Measurements from ENCODE around the gene DDX24. TPM values are rescaled to one million over a fixed set of nuclear protein-coding genes. Genes with fewer than 3 reads are reported as not detected.

DDX24 gene
- total and polyA plus RNA-seq, 2 of the 8 experiments (the other 6 are each of a cell fraction or from before 2014, with no cell fraction given) = 89.0 to 201 TPM

- Histone ChIP-seq H3K14ac (ENCODE audit: insufficient read length) (no peak overlapping the region), H3K27me3 (replicated peaks in 1 of 4; ENCODE audit: control insufficient read depth in 3 of 4, extremely low read depth in 1 of 4, insufficient read depth in 3 of 4, low read length in 3 of 4) (peaks cover 0 to 2% (median 0%) of the 10 kb centered on the region in 4 experiments; a peak in 1 of 7 replicates), H2BK20ac (ENCODE audit: low read length) (no peak overlapping the region), H4K20me1 (replicated peaks in 1 of 2; ENCODE audit: control insufficient read depth in 1 of 2, insufficient read depth in 2 of 2, low read length in 2 of 2) (no peaks in the 10 kb centered on the region), H3K4me2 (ENCODE audit: insufficient read depth in 1 of 2, low read depth in 2 of 2, low read length in 2 of 2) (no peak overlapping the region), H2BK5ac (ENCODE audit: low read depth, low read length) (no peak overlapping the region), H2AFZ (ENCODE audit: low read length) (0 out of 2 replicates have a peak overlapping the region, but pooled peaks have one; percentile 39), H4K91ac (replicated peaks; ENCODE audit: insufficient read length, low read length) (no peak overlapping the region), H2BK120ac (replicated peaks; ENCODE audit: low read depth, low read length) (no peak overlapping the region), H3K9me3 (ENCODE audit: insufficient read depth in 2 of 2, low read depth in 1 of 2, low read length in 1 of 2) (no peaks in the 10 kb centered on the region), H2BK12ac (ENCODE audit: low read depth, low read length) (no peak overlapping the region), H3K23me2 (ENCODE audit: low read depth, low read length) (no peaks in the 10 kb centered on the region; the same call in 1 of the 2 replicates), H4K8ac (ENCODE audit: extremely low read depth, insufficient read depth, low read length) (no peak overlapping the region), H2AK5ac (ENCODE audit: low read depth, low read length) (no peak overlapping the region), H3K79me2 (ENCODE audit: control insufficient read depth in 1 of 2, insufficient read depth in 2 of 2, low read length in 2 of 2) (no peaks in the 10 kb centered on the region), H2BK15ac (ENCODE audit: low read length) (no peak overlapping the region), H3K9ac (replicated peaks in 1 of 4; ENCODE audit: extremely low read depth in 1 of 4, low read depth in 3 of 4, low read length in 3 of 4) (no peak overlapping the region), H3K27ac (ENCODE audit: low read depth, low read length) (no peak overlapping the region), H3K56ac (replicated peaks; ENCODE audit: insufficient read length, low read depth, low read length) (no peak overlapping the region), H3K23ac (ENCODE audit: insufficient read length) (no peak overlapping the region), H4K5ac (ENCODE audit: insufficient read length, low read depth, low read length) (no peak overlapping the region), H3K4me3 (ENCODE audit: extremely low read depth in 1 of 4, insufficient read depth in 2 of 4, low read depth in 3 of 4, low read length in 4 of 4) (no peak overlapping the region), H3K18ac (ENCODE audit: extremely low read depth, low read length) (no peak overlapping the region), H3K79me1 (ENCODE audit: low read depth, low read length) (no peaks in the 10 kb centered on the region), H3K36me3 (ENCODE audit: control insufficient read depth in 2 of 4, insufficient read depth in 4 of 4, low read length in 3 of 4) (no peaks in the 10 kb centered on the region), H3K4me1 (replicated peaks in 1 of 4; ENCODE audit: control insufficient read depth in 3 of 4, insufficient read depth in 4 of 4, low read length in 3 of 4) (no peaks in the 10 kb centered on the region; a peak in 1 of 7 replicates), H3K4ac (replicated peaks; ENCODE audit: insufficient read length, low read depth, low read length) (no peak overlapping the region)
- TF ChIP-seq TBP (IDR thresholded peaks at IDR 0.05; ENCODE audit: low read depth, low read length) (no peak), SAP30 (IDR thresholded peaks at IDR 0.05; ENCODE audit: insufficient read depth, insufficient replicate concordance, low read length) (no peak), EP300 (IDR thresholded peaks at IDR 0.05; ENCODE audit: borderline replicate concordance in 1 of 2, low read depth in 2 of 2, low read length in 2 of 2) (no peak), POLR2AphosphoS5 (IDR thresholded peaks at IDR 0.05; ENCODE audit: low read depth, low read length) (no peak), PHF8 (conservative IDR thresholded peaks at IDR 0.05; ENCODE audit: low read depth, low read length) (no peak), ASH2L (IDR thresholded peaks at IDR 0.05; ENCODE audit: low read length) (no peak), BRCA1 (IDR thresholded peaks at IDR 0.05; ENCODE audit: low read depth, low read length) (no peak), TCF12 (IDR thresholded peaks at IDR 0.05; ENCODE audit: low read depth, low read length) (no peak), YY1 (IDR thresholded peaks at IDR 0.05; ENCODE audit: low read depth, low read length) (no peak), NANOG (IDR thresholded peaks at IDR 0.05; ENCODE audit: insufficient read depth, low read depth, low read length, poor library complexity, severe bottlenecking) (no peak)
- TF ChIP-seq, protein P1, sequence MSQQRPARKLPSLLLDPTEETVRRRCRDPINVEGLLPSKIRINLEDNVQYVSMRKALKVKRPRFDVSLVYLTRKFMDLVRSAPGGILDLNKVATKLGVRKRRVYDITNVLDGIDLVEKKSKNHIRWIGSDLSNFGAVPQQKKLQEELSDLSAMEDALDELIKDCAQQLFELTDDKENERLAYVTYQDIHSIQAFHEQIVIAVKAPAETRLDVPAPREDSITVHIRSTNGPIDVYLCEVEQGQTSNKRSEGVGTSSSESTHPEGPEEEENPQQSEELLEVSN (IDR thresholded peaks at IDR 0.05) = no peak
- FAIRE-seq (no peak), DNase-seq (ENCODE audit: low read depth in 1 of 2, low spot score in 2 of 2) (no peak)
- WGBS, 2 experiments (ENCODE audit: extremely low coverage in 1 of 2, insufficient coverage in 1 of 2, insufficient read length in 1 of 2, insufficient replicate concordance in 2 of 2, low coverage in 1 of 2, low lambda C conversion rate in 2 of 2, missing lambda C conversion rate in 1 of 2) = 92% methylated on average over 6 of the region's 6 CpGs; no CpG with 5 or more reads in 1 of the 2 experiments
- POLR2A ChIA-PET (ENCODE audit: partially characterized antibody) = interaction anchor here (0.6 kb wide), 1 partner anchor 115 kb away, joined by 3 read pairs; no protein-coding TSS in a partner anchor
- CTCF ChIA-PET (ENCODE audit: partially characterized antibody) = interaction anchor here (1.5 to 9.7 kb wide), 6 partner anchors 10 to 129 kb away, joined by 3 to 65 read pairs (median 7); no protein-coding TSS in a partner anchor
Measured at GRCh38 chr14:94014382-94014781, 66.6 kb downstream of the DDX24 start.
